Fibroblast of villous mesenchyme (primary cell): ENCODE data around the gene DDOST. TPM values are rescaled to one million over a fixed set of nuclear protein-coding genes. Genes with fewer than 3 reads are reported as not detected.
A peak's percentile ranks its signal among the peaks of the same experiment; 100 is the strongest.

ENCODE experiments used
- DNase-seq: peaks from one replicate; pipeline ENCODE4 v3.0.0-alpha.2; 2010; ENCODE audit warnings: low read depth
- H3K4me3 ChIP-seq: 2 replicates; pipeline ENCODE4 v1.5.1; 2011; ENCODE audit warnings: low read depth, mild to moderate bottlenecking, low read length
- CTCF ChIP-seq: IDR thresholded peaks from 2 replicates; pipeline ENCODE4 v1.5.1; 2012; ENCODE audit warnings: low read depth, mild to moderate bottlenecking, low read length; ENCODE audit not compliant: insufficient read depth
- total RNA-seq: library from RNA; depleted of rRNA; stranded (reverse); fragments of >200 nt; gene quantifications from 2 replicates; pipeline ENCODE4 v1.2.3, GENCODE V29; 2012

DDOST gene
- total RNA-seq, 1 donor = 203 TPM

GRCh38 chr1:20618550-20618949, 42.6 kb downstream of the DDOST start:
- no peak for TF ChIP-seq CTCF
- H3K4me3 ChIP-seq = no peak overlapping the region
- no peak for DNase-seq

DNA sequence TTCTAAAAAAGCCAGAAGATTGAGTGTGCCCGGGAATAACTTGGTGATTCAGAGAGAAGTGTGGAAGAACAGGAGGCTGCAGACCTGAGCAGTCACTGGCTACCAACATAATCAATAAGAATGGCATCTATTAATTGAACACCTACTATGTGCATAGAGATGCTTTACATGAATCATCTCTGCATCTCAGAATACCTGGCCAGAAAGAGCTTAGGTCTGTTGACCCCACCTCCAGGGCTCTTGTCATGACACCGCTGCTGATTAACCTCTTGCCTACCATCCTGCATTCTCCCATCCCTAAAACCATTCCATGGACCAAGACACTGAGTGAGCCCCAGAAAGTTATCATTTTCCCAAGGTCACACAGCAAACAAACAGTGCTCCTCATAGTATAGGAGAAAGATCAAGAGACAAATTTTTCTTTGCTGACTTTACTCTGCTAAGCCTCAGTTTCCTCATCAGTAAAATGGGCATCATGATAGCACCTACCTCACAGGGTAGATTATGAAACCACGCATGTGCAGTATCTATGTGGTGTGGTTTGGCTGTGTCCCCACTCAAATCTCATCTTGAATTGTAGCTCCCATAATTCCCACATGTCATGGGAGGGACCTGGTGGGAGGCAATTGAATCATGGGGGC, 44.2 kb downstream of the DDOST start:
- no peak for TF ChIP-seq CTCF
- no peak overlapping the region for H3K4me3 ChIP-seq

GRCh38 chr1:20615946-20616846, 45.0 kb downstream of the DDOST start:
- TF ChIP-seq CTCF = no peak
- DNase-seq = peak; percentile 40
- no peak overlapping the region for H3K4me3 ChIP-seq

More for the DNA sequence above, 44.2 kb downstream of the DDOST start:
- DNase-seq = no peak

- H3K4me3 ChIP-seq = no peak overlapping the region
- DNase-seq = no peak
- no peak for TF ChIP-seq CTCF
Measured at GRCh38 chr1:20614131-20614579, 47.0 kb downstream of the DDOST start.

GRCh38 chr1:20612221-20612746, 48.9 kb downstream of the DDOST start:
- TF ChIP-seq CTCF = no peak
- peak; percentile 21 for DNase-seq
- H3K4me3 ChIP-seq = no peak overlapping the region

DNA sequence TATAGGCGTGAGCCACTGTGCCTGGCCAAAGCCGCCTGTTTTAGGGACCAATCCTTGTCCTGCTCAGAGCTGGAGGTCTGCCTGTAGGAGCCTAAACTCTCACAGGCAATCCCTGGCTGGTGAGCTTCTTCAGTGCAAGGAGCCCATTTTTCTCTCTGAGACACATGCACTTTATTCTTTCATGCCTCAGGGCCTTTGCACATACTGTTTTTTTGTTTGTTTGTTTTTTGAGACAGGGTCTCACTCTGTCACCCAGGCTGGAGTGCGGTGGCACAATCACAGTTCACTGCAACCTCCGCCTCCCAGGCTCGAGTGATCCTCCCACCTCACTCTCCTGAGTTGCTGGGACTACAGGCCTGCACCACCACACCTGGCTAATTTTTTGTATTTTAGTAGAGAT, 49.5 kb downstream of the DDOST start:
- DNase-seq = no peak
- no peak overlapping the region for H3K4me3 ChIP-seq
- no peak for TF ChIP-seq CTCF
